Fibroblast of the conjunctiva (primary cell): Measurements from ENCODE around the gene DHCR24.

Source experiments
- DNase-seq: peaks from one replicate; pipeline ENCODE4 v3.0.0-alpha.2; 2010; ENCODE audit warnings: low read depth

The DHCR24 gene

DNA sequence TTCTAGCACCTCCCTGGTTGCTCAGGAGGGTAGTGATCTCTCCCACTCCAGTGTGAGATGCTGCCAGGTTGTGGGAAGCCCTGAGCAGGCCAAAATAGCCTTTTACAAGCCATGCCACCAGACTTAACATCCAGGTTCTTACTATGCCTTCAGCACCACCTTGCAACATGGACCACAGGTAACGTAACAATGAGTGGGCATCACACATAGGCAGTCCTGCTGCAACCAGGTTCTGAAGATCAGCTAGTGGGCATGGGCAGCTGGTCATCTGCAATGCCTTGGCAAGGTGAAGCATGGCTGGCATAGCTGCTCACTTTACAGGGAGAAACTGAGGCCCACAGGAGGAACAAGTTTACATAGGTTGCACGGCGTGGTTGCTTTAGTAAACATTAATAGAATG is 40.7 kb downstream of the DHCR24 start:
- DNase-seq = no peak

DNA sequence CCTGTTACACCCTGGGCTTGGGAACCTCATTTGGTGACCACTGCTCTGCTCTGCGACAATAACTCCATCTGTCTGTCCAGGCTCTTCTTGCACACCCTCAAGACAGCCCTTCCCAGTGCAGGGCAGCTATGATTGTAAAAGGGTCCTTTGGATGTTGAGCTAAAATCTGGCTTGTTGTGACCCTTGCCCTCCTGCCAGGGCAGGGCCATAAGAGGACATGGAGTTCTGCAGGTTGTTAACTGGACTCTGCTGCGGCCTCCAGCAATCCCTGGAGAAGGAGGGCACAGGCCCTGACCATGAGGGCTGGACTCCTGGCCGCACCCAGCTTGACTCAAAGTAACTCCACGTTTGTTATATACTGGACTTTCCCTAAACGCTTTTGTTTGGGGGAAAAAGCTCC is 41.2 kb downstream of the DHCR24 start:
- no peak for DNase-seq

DNA sequence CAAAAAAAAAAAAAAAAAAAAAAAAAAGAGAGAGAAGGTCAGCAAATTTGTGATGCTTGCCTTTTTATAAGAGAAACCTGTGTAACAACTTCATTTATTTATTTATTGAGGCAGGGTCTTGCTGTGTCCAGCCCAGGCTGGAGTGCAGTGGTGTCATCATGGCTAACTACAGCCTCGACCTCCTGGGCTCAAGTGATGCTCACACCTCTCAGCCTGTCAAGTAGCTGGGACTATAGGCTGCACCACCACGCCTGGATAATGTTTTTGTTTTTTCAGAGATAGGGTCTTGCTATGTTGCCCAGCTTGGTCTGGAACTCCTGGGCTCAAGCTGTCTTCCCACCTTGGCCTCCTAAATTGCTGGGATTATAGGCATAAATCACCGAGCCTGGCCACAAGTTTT is 42.4 kb downstream of the DHCR24 start:
- no peak for DNase-seq

DNA sequence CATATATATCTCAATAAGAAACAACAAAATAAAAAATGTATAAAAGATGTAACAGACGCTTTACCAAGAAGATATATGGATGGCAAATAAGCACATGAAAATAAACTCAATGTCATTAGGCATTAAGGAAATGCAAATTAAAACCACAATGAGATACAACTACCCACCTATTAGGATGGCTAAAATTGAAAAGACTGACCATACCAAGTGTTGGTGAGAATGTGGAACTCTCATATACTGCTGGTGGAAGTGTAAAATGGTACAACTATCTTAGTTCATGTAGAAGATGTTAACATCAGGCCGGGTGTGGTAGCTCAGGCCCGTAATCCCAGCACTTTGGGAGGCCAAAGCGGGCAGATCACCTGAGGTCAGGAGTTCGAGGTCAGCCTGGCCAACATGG is 43.5 kb downstream of the DHCR24 start:
- DNase-seq = no peak

DNA sequence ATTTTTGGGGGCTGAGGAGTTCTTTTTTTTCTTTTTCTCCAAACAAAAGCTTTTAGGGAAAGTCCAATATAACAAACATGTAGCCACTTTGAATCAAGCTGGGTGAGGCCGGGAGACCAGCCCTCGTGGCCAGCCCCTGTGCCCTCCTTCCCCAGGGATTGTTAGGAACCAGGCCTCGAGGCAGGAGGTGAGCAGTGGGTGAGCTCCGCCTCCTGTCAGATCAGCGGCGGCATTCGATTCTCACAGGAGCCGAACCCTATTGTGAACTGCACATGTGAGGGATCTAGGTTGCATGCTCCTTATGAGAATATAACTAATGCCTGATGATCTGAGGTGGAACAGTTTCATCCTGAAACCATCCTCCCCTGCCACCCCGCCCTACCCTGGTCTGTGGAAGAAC is 44.0 kb downstream of the DHCR24 start:
- no peak for DNase-seq

DNA sequence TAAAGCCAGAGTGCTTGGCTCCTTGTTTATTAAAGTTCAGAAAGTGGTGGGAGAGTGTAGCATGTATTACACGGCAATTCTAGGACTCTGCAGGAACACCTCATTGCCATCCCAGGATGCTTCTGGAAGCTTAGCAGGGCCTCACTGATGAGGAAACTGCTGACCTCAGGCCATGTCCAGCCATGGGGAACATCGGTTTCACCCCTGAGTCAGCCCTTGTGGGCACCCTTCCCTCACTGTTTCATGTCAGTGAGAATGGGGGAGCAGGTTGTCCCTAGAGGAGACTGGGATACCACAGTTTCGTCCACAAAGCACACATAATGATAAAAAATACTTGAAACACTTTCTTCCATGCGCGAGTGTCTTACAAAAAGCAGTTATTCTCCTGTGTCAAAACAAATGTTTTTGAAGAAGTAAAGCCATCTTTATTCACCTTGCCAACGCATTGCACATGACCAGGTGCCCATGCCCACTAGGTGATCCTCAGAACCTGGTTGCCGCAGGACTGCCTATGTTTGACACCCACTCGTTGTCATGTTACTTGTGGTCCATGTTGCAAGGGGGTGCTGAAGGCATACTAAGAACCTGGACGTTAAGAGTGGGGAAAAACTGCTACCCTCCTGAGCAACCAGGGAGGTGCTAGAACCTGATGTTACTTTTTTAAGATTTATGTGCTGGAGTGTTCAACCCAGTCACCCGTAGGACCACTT is 44.6 kb downstream of the DHCR24 start:
- no peak for DNase-seq

DNA sequence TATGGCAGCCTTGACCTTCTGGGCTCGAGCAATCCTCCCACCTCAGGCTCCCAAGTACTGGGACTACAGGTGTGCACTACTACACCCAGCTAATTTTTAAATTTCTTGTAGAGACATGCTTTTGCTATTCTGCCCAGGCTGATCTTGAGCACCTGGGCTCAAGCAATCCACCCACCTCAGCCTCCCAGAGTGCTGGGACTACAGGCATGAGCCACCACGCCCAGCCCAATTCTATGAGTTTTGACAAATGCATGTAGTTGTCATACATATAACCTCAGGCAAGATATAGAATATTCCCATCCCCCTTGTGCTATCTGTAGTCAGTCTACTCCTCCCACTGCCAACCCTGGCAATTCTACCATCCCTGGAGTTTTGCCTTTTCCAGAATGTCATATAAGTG is 47.2 kb downstream of the DHCR24 start:
- DNase-seq = no peak

DNA sequence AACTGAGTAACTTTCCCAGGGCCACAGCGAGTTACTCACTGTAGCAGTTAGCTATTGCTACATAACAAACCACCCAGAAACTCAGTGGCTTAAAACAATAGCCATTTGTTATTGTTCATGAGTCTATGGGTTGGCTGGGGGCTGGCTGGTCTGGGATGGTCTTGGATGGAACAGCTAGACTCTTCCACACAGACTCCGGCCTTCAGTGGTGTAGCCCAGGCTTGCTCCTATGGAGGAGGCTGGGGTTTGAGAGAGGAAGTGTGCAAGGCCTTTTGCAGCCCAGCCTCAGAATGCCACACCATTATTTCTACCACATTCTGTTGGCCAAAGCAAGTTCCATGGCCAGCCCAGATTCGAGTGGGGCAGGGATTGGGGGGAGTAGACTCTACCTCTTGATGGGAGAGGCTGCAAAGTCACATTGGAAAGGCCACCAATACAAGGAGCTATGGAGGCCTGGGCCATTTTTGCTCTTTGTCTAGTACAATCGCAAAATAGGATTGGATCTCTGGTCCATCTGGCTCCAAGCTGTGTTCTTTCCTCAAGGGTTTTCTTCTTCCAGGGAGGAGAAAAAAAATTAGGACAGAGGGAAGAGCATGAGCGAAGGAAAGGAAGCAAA is 48.3 kb downstream of the DHCR24 start:
- no peak for DNase-seq

DNA sequence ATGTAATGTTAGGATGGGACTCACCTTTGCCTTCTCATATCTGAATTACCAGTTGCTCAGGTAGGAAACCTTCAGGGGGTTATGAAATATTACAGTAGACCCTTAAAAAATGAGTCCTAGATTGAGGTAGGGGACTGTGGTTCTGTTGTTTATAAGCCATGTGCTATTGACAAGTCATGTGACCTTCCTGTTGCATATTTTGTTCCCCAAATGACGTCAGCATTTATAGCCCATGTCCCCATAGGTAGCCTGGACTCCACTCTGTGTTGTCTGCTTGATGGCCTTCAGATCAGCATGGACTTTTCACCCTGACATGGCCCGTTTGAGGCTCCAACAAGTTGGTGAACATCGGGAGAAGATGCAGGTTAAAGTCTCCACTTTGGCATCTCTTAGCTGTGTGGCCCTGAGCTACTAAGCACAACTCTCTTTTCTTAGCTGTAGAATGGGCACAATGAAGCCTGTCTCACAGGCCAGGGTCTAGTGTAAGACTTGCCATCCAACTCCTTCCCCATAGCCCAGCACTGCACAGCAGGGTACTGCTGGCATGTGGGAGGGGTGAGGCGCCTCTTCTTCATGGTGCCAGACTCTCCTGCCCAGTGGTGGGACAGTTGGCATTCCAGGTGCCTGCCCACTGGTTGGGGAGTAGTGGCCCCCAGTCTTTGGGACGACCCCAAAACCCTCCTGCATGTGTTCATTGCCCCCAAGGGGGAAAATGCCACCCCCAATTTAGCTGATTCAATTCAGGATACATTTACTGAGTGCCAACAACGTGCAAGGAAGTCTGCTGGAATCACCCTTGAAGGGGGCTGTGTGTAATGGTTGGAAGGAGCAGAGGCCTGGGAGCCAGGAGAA is 49.8 kb downstream of the DHCR24 start:
- no peak for DNase-seq

DNA sequence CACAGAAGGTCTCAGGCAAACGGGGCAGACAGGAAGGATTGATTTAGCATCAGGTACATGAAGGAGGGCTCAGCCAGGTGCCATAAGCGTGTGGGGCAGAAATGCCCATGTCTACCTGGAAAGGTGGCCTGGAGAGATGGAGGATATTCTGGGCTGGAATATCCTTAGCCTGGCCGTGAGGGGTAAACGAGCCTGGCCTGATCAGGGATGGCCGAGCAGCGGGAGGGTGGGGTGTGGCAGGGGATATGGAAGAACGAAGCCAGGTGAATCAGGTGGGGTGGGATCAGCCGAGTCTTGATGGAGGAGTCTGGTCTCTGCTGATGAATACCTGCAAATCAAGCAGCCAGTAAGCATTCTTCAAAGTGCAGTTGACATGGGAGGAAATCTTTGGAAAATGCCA is 50.4 kb downstream of the DHCR24 start:
- no peak for DNase-seq

DNA sequence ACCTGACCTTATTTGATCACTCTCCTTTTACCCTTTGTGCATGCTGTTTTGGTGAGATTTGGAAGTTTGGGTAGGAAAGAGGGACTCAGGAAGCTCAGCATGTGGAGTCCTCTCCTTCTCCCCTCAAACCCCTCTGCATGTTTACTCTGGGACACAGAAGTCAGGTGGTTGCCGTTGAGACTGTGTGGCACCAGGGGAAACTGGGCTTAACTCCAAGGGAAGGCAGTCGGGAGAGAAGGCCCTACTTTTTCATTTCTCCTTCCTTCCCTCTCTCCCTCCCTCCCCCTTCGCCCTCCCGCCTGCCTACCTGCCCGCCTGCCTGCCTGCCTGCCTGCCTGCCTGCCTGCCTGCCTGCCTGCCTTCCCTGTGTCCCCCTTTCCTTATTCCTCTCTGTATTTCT is 51.0 kb downstream of the DHCR24 start:
- DNase-seq = no peak

DNA sequence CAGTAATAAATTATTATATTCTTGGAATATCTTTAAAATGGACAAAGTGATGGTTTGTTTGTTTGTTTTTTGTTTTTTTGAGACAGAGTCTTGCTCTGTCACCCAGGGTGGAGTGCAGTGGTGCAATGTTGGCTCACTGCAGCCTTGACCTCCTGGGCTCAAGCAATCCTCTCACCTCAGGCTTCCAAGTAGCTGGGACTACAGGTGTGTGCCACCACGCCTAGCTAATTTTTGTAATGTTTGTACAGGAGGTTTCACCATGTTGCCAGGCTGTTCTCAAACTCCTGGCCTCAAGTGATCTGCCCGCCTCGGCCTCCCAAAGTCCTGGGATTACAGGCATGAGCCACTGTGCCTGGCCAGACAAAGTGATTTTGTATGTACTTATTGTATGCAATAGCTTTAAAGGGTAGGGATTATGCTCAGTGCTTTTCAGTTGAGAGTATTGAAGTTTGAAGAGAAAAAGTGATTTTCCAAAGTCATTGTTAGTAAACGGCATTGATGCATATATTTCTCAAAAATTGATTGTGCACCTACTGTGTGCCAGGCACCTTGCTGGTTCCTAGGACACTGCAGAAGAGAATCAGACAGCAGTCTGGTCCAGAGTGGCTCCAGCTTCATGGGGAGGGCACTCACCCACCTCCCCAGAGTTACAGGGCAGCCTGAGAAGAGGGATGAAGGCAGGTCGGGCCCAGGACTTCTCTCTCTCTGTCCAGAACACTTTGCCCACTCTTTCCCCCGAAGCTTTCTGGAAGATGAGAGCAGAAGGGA is 51.7 kb downstream of the DHCR24 start:
- DNase-seq = no peak

DNA sequence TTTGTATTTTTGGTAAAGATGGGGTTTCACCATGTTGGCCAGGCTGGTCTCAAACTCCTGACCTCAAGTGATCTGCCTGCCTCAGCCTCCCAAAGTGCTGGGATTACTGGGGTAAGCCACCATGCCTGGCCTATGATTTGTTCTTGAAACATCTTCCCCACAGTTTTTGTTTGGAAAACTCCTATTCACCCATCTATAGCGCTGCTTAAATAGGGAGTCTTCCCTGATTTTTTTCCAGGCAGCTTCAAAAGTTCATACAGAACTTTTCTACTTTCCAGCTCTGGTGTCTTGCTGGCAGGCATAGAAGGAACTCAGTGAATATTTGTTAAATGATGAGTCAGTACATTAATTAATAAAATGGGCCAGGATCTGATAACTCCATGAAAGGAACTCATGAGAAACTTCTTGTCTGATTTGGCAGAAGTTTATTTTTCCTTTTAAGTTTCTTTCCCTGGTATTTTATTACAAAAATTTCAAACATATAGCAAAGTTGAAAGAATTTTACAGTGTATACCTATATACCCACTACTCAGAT is 52.9 kb downstream of the DHCR24 start:
- no peak for DNase-seq

DNA sequence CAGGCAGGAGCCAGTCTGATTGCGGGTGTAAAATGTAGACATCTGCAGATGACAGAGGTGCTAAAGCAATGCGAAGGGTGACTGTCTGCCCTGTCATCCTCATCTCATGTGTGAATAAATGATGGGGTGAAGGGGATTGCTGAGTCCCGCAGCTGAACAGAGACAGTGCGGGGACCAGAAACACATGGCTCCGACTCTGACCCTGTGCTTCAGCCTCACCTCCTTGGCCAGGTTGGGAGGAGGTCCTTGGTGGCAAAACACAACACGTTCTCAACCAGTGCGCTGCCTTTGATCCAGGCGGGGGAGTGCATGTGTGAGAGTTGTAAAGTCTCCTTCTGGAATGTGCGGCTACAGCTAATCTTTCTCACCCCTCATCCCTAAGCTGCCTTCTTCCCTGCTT is 53.9 kb downstream of the DHCR24 start:
- DNase-seq = no peak

DNA sequence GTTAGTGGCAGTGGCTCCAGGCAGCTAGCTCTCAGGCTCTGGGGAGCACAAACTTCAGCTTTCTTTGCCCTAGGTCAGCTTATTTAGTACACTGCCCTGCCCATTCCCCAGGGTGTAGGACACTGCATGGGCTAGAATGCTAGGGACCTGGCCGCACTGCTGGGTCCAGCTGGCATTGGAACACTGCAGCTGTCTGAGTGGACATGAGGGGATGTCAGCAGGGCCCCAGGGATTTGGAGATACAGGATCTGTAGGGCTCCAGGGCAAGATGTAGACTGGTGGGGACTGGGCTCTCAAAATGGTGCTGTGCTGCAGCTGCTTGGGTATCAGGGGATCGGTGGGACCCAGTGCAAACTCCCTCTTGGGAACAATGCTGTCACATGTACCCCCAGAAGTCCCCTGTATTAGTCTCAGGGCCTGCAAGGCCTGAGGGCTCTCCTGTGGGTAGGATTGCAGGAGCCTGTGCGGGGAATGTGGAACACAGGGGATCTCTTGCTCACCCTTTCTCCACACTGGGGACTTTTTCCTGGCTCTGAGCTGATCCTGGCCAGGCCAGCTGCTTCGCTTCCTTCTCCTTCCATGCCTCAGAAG is 60.7 kb downstream of the DHCR24 start:
- no peak for DNase-seq

DNA sequence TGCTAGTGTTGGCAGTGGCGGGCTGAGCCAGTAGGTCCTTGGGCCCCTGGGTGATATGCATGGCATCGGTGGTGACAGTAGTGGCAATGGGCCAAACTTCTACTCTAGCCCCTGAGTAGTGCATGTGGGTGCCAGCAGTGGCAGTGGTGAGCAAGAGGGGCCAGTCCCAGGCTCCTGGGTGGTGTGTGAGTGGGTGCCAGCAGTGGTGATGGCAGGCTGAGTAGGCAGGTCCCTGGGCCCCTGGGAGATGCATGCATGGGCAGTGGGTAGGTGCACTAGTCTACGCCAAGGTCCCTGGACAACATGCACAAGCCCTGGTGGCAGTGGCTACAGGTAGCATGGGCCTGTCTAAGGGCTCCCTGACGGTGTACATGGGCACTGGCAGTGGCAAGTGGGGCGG is 61.3 kb downstream of the DHCR24 start:
- no peak for DNase-seq

DNA sequence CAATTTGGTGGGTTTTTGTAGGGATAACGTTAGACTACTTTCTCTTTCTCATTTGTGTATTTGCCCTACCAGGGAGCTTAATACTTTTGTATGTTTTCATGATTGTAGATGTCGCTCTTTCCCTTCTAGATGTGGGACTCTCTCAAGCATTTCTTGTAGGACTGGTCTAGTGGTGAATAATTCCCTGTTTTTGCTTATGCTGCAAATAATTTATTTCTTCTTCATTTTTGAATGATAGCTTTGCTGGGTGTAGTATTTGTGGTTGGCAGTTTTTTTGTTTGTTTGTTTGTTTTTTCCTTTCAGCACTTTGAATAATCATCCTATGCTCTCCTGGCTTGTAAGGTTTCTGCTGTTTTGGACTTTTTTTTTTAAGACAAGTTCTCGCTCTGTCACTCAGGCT is 63.3 kb downstream of the DHCR24 start:
- no peak for DNase-seq

DNA sequence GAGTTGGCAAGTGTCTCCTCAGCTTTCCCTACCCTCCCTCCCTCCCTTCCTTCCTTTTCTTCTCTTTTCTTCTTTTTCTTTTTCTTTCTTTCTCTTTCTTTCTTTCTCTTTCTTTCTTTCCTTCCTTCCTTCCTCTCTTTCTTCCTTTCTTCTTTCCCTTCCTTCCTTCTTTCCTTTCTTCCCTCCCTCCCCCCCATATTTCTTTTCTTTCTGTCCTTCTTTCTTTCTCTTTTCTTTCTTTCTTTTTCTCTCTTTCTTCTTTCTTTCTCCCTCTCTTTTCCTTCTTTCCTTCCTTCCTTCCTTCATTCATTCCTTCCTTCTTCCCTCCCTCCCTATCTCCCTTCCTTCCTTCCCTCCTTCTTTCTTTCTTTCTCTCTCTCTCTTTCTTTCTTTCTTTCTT is 67.3 kb downstream of the DHCR24 start:
- no peak for DNase-seq

DNA sequence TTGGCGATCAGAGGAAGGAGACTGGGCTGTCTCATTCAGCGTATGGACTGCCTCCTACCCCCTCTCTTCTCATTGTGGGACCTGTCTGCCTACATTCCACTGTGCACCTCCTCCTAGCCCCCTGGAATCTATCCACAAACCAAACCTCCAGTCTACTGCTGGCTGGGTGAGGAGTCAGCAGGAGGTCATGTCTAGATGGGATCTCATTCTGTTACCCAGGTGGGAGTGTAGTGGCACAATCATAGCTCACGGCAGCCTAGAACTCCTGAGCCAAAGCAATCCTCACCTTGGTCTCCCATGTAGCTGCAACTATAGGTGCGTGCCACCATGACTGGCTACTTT is 67.8 kb downstream of the DHCR24 start:
- DNase-seq = no peak

DNA sequence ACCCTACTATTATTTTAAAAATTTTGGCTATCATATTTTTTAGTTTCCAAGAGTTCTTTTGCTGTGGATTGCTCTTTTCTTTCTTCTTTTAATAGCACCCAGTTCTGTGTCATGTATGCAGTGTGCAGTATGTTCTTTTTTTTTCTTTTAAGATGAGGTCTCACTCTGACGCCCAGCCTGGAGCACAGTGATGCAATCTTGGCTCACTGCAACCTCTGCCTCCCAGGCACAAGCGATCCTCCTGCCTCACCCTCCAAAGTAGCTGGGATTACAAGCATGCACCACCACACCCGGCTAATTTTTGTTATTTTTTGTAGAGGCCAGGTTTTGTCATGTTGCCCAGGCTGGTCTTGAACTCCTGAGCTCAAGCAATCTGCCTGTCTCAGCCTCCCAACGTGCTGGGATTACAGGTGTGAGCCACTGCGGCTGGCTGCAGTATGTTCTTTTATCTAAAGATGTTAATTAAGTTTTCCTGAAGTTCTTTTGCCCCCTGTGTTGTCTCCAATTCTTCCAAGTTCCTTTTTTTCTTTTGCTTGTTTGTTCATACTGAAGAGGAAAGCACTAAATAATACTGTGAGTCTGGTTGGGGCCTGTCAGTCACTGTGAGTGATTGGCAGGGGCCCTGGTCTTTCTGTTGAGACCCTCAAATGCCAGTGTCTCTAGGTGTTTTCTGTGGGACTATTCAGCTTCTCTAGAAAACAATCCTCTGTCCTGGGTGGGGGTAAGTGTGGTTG is 68.4 kb downstream of the DHCR24 start:
- peak; percentile 17 for DNase-seq

DNA sequence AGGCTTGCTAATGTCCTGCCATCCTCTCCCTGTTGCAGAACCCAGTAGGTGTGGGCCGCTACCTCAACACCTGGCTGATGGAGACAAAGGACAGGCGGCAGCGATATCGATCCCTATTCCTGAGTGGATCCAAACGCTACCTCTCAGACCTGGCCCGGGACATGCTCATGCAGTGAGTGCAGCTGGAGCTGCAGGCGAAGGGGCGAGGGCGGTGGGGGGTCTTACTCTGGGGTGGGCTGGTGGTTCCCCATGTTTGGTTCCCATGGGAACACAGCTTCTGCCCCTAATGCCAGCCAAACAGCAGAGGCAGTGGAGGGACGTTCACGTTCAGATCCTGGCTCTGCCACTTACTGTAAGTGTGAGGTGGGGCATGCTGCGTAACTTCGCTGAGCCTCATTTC is 70.0 kb downstream of the DHCR24 start:
- no peak for DNase-seq
